ENCODE data around the gene ANKFY1.
"Not testable (repeated sequence)": the region's sequence is repeated elsewhere in the genome, so short reads cannot be mapped to it uniquely, and the experiment has no call there.

ANKFY1 gene

DNA sequence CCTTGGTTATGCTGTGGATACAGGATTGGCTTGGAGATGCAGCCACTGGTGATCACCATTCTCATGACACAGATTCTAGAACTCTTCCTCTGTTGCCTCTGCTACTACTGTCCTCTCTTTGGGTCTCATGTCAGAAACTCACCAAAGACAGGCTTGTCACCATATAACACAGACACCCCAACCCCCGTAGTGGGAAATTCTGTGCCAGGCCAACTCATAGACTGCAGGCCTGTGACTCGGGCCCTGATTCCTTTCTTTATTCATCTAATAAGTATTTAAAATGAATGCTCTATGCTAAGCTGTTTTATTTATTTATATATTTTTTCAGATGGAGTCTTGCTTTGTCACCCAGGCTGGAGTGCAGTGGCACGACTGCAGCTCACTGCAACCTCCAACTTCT lies 111.3 kb downstream of the ANKFY1 start:
- no peak for DNase-seq

DNA sequence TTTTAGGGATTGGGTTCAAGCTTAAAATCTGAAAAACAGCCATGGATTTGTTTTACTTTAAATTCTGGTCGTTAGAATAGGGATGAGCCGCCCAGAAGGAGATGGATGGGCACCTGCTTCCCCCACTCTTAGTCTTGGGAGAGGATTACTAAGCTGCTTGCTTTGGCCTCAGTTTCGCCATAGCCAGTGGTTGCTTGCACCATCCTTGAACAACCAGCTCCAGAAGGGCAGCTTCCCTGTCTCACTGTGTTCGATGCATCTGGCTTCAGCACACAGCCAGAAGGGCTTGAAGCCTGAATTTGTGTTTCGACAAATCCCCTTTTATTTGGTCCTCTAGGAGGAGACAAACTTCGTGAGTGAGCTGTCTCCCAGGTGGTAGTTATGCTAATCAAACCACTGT lies 113.7 kb downstream of the ANKFY1 start:
- no peak for DNase-seq

DNA sequence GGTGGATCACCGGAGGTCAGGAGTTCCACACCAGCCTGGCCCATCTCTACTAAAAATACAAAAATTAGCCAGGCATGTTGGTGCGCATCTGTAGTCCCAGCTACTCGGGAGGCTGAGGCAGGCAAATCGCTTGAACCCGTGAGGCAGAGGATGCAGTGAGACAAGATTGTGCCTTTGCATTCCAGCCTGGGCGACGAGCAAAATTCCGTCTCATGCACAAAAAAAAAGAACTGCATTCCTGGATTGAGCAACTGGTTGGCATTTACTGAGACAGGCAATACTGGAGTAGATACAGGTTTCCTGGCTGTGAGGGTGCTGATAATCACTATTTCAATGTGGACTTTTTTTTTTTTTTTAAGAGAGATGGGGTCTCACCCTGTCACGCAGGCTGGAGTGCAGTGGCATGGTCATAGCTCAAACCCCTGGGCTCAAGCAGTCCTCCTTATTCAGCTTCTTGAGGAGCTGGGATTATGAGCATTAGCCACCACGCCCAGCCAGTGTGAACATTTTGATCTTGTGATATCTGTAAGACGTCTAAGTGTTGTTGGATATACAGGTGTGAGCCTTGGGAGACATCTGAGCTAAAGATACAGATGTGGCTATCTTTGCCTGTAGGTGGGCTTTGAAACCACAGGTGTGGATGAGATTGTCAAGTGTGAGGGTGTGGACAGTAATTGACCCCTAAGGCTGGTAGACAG lies 115.0 kb downstream of the ANKFY1 start:
- DNase-seq, result no peak

DNA sequence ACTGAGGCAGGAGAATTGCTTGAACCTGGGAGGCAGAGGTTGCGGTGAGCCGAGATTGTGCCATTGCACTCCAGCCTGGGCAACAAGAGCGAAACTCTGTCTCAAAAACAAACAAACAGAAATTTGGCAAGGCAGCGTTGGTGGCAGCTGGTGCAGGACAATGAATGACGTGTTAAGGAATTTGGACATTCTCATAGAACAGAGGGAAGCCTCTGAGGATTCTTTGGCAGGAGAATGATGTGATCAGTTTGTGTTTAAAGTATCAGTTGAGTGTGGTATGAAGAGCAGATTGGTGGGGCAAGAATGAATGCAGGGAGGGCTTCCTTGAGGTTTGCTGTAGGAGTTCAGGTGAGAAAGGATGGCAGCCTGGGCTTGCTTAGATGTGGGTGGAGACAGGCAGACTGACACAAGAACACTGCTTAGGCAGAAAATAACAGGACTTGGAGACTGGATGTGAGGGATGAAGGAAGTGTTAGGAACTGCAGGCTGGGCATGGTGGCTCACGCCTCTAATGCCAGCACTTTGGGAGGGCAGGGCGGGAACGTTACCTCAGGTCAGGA lies 115.9 kb downstream of the ANKFY1 start:
- DNase-seq, result no peak

DNA sequence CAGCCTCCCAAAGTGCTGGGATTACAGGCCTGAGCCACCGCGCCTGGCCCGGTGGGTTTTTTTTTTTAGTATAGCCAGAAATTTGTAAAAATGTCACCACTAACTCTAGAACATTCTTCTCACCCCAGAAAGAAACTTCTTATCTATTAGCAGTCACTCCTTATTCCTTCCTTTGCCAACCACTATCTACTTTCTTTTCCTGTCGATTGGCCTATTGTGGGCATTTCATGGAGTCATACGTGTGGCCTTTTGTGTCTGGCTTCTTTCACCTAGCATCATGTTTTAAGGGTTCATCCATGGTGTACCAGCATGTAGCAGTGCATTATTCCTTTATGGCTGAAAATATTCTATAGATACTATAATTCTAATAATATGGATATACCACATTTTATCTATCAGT lies 117.1 kb downstream of the ANKFY1 start:
- DNase-seq, result no peak

GRCh38 chr17:4144422-4144747 lies 119.4 kb downstream of the ANKFY1 start:
- DNase-seq, result no peak

GRCh38 chr17:4143563-4144421 lies 120.0 kb downstream of the ANKFY1 start:
- peak; percentile 79 to 80 for DNase-seq

DNA sequence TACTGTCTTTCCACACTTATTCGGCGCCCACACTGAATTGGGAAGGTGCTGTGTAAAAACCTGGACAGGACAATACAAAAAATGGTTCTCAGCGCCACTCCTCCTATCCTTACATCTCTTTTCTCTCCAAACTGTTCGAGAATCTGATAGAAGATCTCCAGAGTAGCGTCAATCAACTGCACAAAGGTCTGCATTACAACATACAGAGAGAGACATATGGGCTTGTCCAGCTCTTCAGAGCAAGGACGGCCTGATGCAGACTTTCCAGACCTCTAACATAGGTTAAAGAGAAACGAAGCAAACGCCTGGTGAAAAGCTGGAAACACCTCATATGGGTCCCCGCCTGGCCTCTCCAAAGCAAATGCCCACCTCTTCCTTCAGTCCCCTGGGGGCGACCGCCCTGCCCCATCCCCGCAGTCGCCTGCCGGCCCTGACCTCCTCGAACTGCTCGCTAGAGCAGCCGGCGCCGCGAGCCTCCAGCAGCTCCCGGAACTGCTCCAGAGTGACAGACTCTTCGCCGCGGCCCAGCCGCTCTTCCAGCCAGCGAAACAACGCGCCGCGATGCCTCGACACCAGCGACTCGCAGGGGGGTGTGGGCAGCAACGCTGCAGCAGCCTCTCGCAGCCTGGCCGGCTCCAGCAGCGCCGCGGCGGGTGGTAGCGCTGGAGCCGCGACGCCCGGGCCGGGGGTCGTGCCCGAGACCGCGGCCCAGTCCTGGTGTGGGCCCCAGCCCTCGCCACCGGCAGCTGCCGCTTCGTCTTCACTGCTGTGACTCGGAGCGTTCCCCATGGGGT lies 121.5 kb downstream of the ANKFY1 start:
- DNase-seq, result no peak

DNA sequence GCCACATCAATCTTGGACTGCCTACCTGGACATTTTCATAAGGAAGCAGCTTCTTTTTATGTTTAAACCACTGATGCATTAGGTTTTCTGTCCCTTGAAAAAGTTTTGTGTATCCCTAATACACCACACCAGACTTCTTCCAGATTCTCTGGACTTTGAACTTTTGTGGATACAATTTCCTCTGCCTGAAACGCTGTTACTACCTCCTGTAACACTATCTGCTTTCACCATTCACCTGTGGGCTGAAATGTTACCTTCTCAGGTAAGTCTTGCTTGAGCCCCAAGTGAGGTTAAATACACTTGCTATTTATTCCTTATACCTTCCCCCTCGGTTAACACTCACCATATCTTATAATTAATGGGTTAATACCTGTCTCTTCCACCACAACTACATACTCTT lies 123.7 kb downstream of the ANKFY1 start:
- no peak for DNase-seq

GRCh38 chr17:4138906-4139526 lies 124.8 kb downstream of the ANKFY1 start:
- DNase-seq, result not testable (repeated sequence)

- DNase-seq, result no peak
Observed at GRCh38 chr17:4136373-4136772, 127.4 kb downstream of the ANKFY1 start.

GRCh38 chr17:4135489-4135888 lies 128.3 kb downstream of the ANKFY1 start:
- no peak for DNase-seq

DNA sequence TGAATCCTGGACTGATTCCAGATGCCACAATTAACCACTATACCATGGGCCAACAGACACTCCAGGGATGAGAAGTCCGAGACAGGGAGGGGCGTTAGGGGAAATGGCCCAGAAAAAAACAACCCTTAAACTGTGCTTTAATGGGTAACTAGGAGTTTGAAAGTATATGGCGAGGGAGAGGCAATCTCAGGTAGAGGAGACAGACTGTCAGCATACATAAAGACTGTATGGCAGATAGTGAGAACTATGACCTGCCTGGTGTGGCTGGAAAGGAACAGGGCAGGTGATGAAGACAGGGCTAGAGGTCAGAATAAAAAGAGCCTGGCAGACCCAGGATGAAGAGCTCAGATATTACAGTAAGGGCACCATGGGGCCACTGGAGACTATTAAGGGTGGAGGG lies 129.1 kb downstream of the ANKFY1 start:
- DNase-seq, result no peak

DNA sequence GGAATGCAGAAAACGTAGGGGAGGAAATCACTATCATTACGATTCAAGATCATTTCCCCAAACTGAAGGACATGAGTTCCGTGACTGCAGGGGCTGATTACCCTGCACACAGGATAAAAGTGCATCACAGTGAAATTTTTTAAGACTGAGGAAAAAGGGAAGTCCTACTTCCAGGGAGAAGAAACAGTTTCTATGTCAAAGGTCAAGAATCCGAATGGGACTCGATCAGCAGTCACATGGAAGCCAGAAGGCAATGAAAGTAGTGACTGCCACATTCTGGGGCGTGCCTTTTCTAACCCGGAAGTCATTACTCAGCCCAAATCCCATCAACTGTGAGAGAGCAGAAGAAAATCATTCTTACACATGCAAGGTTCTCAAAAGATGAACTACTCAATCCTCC lies 133.1 kb downstream of the ANKFY1 start:
- peak; percentile 1 to 11 for DNase-seq

DNA sequence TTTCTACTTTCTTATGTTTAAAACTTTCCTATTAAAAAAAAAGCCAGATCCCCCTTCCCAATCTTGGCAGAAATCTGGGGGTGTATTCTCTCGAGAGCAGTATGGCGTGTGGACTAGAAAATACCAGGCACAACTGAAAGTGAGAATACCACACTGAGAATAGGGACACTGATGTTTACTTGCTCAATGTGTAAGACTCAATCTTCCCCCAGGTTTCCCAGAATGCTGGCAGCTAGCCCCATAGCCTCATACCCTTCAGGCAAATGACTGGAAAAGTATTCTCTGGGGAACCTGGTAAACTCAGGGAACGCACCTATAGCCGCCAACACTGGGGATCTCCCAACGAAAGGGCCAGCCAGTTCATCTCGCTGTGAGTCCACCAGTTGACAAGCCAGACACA lies 136.2 kb downstream of the ANKFY1 start:
- DNase-seq, result no peak

DNA sequence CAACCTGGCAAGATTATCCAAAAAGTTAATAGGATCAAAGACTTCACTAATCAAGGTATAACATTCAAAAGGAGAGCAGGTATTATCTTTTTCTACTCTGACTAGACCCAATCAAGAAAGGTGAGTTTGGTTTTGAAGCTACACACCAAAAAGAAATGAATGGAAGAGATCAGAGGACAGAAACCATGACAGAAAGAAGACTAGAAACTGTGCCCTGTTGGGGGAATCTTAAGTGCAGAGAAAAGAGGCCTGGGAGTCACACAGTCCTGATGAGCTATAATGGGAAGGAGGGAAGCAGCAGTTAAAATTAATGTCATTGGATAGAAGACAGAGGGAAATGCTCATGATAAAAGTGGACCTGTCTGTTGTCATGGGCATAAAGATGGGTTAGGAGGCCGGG lies 138.2 kb downstream of the ANKFY1 start:
- no peak for DNase-seq

DNA sequence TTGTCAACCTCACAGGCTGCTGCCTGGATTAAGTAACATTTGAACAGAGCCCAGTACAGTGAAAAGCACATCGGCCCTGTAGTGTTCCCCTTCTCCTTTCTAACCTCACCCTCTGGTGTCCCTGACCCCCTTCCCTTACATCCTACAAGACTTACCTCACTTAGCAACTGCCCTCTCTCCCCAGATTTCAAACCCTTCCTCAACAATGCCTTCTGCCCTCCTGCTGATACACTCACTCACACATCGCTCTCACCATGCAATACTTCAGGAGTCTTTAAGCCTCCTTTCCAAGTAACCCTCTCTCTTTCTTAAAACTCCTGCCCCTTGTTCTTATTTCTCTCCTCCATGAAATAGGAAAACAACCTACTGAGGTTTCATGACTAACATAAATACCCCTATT lies 138.8 kb downstream of the ANKFY1 start:
- DNase-seq, result no peak

- no peak for DNase-seq
Observed at GRCh38 chr17:4120332-4120731, 143.4 kb downstream of the ANKFY1 start.

GRCh38 chr17:4119299-4119698 lies 144.5 kb downstream of the ANKFY1 start:
- no peak for DNase-seq

GRCh38 chr17:4118015-4118743 lies 145.6 kb downstream of the ANKFY1 start:
- no peak for DNase-seq

DNA sequence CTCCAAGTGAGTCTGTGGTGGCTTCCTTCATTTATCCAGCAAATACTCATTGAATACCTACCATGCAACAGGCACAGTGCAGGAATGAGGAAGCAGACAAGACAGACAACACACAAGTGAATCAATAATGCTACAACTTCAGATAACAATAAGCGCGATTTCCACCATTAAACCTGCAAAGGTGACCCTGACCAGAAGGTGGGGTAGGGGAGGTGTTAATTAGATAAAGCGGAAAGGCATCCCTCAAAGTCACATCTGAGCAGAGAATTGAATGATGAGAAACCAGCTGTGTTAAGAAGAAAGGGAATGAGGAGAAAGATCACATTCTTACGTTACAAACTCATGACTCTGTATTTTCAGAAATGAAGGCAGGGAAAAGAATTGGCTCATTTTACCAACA lies 147.3 kb downstream of the ANKFY1 start:
- DNase-seq, result no peak
